Ishikawa (cell line): ENCODE measurements around the gene PRR16.

Source experiments
- CEBPB ChIP-seq: IDR thresholded peaks from 2 replicates; pipeline ENCODE4 v1.6.1; 2012
- CREB1 ChIP-seq: IDR thresholded peaks from 2 replicates; pipeline ENCODE4 v1.6.1; 2012; ENCODE audit warnings: low read depth
- EGR1 ChIP-seq: IDR thresholded peaks from 2 replicates; pipeline ENCODE4 v1.6.1; 2012
- EP300 ChIP-seq: IDR thresholded peaks from 2 replicates; pipeline ENCODE4 v1.6.1; 2012; ENCODE audit warnings: borderline replicate concordance
- FOXM1 ChIP-seq: IDR thresholded peaks from 2 replicates; pipeline ENCODE4 v1.6.1; 2012; ENCODE audit warnings: low read depth, borderline replicate concordance
- MAX ChIP-seq: IDR thresholded peaks from 2 replicates; pipeline ENCODE4 v1.6.1; 2012
- NFIC ChIP-seq: IDR thresholded peaks from 2 replicates; pipeline ENCODE4 v1.6.1; 2012
- RAD21 ChIP-seq: IDR thresholded peaks from 2 replicates; pipeline ENCODE4 v1.6.1; 2012; ENCODE audit warnings: low read depth
- REST ChIP-seq: IDR thresholded peaks from 2 replicates; pipeline ENCODE4 v1.6.1; 2012; ENCODE audit warnings: low read depth, mild to moderate bottlenecking
- TAF1 ChIP-seq: IDR thresholded peaks from 2 replicates; pipeline ENCODE4 v1.6.1; 2012; ENCODE audit warnings: low read depth, mild to moderate bottlenecking
- TCF12 ChIP-seq: IDR thresholded peaks from 2 replicates; pipeline ENCODE4 v1.6.1; 2012; ENCODE audit warnings: low read depth
- TEAD4 ChIP-seq: IDR thresholded peaks from 2 replicates; pipeline ENCODE4 v1.6.1; 2012
- USF1 ChIP-seq: IDR thresholded peaks from 2 replicates; pipeline ENCODE4 v1.6.1; 2012
- YY1 ChIP-seq: IDR thresholded peaks from 2 replicates; pipeline ENCODE4 v1.6.1; 2012; ENCODE audit warnings: low read depth
- ZBTB7A ChIP-seq: IDR thresholded peaks from 2 replicates; pipeline ENCODE4 v1.6.1; 2012; ENCODE audit warnings: low read depth

Gene PRR16

GRCh38 chr5:120684749-120685415 lies 220.8 kb downstream of the PRR16 start:
- TF ChIP-seq TEAD4 (no peak), MAX (no peak), CEBPB (no peak), CREB1 (no peak), NFIC (no peak), YY1 (no peak), RAD21 (no peak)

GRCh38 chr5:120690621-120691407 lies 226.7 kb downstream of the PRR16 start:
- TF ChIP-seq TAF1 (no peak), TEAD4 (no peak), USF1 (no peak), ZBTB7A (no peak), REST (no peak), RAD21 (no peak), CEBPB (no peak), TCF12 (no peak), EGR1 (no peak), NFIC (no peak), YY1 (no peak), MAX (no peak), FOXM1 (no peak), EP300 (no peak), CREB1 (no peak)

- TF ChIP-seq REST (no peak), TCF12 (no peak), CEBPB (no peak)
Observed at GRCh38 chr5:120692325-120692724, 228.2 kb downstream of the PRR16 start.

- TF ChIP-seq TCF12 (no peak), MAX (no peak), REST (no peak), FOXM1 (no peak), USF1 (no peak), NFIC (no peak), CREB1 (no peak), EP300 (no peak), CEBPB (no peak), RAD21 (no peak), YY1 (no peak), TEAD4 (no peak), TAF1 (no peak), EGR1 (no peak), ZBTB7A (no peak)
Observed at GRCh38 chr5:120695368-120695880, 231.3 kb downstream of the PRR16 start.
